DMS53 treated with DMSO at 0.1 percent for 48 hours (cell line): ENCODE data around the gene GPHA2.
A peak's percentile ranks its signal among the peaks of the same experiment; 100 is the strongest.

Experiments used
- DNase-seq: peaks from one replicate; lab custom pipeline; 2025; ENCODE audit not compliant: unreplicated experiment; lab: John Stamatoyannopoulos, UW

Gene GPHA2

DNA sequence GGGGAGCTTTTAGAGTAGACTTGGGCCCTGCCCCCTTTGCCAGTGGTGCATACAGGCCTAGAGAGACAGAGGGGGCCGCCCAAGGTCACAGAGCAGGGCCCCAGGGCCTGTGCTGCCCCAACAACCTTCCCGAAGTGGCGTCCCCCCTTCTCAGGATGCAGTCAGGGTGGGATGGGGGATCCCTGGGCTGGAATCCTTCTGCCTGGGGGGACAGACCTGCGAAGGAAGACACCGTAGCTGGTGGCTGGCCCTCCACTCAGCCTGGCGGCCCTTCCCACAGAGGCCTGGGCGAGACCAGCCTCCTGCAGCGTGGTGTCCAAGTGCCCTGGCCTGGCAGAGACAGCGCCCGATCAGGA is 42.9 kb downstream of the GPHA2 start:
- DNase-seq = no peak

DNA sequence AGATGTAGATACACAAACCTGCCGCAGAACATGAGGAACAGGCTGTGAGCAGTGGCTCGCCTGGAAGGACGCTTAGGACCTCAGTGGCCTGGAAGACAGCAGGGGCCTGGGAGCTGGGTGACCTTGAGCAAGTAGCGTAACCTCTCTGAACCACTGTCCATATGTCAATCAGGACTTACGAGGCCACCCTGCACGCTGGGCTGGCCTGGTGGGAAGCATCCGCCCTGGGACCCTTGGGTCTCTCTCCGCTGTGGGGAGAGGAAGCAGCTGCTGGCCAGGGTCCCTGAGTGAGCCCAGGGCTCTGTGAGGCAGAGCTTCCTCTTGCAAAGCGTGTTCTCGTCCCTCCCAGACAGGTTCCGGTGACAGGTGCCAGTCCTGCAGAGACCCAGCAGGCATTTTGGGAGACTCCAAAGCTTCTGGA is 43.3 kb downstream of the GPHA2 start:
- no peak for DNase-seq

DNA sequence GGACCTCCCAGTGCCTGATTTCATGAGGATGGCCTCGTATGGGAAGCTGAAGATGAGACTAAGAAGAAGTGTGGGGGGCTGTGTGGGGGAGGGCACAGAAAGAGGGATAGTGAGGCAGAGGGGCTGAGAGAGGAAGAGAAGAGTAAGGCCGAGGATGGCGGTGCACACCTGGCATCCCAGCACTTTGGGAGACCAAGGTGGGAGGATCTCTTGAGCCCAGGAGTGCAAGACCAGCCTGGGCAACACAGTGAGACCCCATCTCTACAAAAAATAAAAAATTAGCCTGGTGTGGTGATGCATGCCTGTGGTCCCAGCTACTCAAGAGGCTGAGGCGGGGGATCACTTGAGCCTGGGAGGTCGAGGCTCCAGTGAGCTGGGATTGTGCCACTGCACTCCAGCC is 43.8 kb downstream of the GPHA2 start:
- DNase-seq = no peak

DNA sequence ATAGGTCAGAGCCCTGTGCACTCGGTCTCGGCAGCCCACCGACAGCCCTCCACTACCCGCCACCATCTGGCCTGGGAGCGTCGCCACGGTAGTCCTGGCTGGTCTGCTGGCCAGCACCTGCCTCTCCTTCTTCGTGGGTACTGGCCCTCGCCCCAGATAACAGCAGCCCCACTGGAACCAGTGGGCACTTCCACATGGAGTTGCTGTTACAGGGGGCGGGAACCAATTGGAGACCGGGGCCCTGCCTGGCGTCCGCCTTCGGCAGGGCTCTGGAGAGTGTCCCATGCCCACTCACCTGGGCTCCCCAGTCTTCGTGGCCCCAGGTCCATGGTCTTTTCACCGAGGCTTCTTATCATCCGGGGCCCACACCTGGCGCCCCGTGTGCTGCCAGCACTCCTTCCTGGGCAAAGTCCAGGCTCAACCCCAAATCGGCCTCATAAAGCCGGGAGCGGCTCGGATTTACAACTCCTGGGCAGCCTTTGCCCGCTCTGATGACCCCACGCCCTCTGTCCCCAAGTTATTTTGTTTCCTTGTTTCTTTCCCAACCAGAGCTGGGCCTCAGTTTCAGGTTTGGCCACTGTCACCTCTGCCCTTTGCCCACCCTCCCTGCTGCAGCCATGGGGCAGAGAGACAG is 44.4 kb downstream of the GPHA2 start:
- DNase-seq = no peak

DNA sequence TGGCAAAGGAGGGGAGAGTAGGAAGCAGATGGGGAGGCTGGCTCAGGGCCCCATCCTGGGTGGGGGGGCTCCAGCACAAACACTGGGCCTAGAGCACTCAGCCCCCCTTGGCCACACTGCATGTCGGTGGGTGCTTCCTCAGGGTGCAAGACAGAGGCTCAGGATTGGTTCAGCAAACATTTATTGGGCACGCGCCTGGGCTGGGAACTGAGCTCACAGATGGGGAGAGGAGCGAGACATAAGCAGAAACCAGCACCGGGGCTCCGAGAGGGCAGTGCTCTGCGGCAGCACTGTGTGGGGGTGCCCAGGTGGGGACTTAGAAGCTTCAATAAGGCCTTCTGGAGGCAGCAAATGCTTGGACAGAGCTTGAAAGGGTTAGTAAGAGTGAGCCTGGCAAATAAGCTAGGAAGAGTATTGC is 45.2 kb downstream of the GPHA2 start:
- DNase-seq = no peak

DNA sequence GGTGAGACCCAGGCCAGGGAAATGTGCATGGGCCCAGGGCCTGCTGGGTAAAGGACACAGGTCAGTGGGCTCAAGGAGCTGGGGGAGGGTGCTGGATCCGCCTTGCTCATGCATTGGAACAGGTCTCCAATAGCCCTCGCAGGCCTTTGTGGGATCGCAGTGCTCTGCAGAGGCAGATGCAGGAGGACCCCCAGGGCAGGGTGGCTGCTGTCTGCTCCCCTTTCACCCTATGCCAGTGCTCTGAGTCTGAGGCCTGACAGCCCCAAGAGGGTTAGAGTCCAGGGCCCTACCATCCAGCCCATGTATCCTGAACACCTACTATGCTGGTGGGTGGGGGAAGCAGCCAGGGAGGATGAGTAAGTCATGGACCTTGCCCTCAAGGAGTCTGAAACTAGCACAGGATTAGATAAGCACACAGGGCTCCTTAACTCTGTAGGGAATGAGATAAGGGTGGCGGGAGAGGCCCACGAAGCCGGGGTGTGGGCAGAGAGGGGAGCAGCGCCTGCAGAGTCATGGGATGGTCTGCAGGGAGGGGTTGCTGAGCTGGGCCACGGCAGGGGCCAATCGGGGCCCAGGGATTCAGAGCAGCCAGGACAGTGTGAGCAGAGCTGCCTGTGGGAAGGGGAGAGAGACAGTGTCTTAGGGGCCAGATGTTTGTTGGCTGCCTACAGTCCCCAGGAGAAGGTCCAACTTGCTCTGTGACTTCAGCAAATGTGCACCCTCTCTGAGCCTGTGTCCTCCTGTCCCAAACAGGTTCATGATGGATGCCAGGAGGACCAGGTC is 46.8 kb downstream of the GPHA2 start:
- no peak for DNase-seq

DNA sequence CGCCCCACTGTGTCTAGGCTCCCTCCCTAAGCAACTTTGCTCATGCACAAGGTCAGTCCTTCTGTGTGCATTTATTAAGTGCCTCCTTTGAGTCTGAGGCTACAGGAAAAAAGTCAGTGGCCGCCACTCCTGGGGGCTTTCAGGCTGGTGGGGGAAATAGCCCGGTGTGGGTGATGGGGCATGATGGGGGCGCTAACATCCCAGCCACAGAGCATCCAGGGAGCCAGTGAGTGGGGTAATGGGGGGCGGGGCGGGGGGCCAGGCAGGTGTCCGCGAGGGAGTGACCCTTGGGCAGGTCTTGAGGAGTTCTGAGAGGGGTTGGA is 47.3 kb downstream of the GPHA2 start:
- DNase-seq = no peak

DNA sequence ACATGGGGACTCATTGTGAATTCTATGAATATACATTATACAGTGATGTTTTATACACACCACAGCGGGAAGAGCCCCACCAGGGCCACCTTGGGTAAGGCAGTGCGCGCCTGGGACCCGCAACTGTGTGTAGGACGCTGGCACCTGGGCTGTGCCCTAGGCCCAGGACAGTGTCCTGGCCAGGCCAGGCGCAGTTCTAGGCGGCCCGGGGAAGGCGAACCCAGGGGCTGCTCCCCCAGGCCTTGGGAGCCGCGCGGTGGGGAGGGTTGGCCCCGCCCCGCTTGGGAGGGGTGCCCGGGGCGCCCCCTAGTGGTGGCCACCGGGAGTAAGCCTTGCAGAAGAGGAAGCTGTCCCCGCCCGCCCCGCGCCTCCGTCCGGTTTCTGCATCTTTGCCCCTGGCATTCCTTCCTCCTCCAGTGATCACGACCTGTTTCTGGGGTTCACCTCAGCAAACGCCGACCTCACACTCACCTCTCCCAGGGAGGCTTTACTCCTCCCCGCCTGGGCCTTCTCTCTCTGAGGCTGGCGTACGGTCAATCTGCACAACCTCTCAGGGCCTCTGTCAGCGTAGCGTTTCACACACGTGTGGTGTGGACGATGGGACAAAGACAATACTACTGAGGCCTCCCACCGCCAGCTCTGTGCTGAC is 47.8 kb downstream of the GPHA2 start:
- peak; percentile 60 for DNase-seq

DNA sequence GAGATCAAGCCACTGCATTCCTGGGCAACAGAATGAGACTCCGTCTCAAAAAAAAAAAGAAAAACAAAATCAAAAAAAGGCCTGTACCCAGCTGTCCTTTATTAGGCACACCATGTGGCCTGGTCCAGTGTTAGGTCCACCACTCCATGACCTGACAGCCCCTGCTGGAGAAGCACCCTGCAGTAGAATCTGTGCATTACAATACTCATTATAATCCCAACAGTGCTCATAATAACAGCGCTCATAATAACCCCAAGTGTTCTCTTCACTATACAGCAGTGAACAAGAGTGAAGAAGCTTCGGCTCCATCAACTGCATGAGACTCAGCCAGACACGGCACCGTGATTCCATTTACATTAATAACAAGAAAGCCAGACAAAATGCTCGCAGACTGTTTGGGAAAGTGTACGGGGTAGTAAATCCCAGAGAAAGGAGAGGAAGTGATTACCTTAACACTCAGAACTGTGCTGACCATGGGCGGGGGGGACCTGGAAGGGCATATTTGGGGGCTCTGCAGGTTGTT is 48.4 kb downstream of the GPHA2 start:
- no peak for DNase-seq

DNA sequence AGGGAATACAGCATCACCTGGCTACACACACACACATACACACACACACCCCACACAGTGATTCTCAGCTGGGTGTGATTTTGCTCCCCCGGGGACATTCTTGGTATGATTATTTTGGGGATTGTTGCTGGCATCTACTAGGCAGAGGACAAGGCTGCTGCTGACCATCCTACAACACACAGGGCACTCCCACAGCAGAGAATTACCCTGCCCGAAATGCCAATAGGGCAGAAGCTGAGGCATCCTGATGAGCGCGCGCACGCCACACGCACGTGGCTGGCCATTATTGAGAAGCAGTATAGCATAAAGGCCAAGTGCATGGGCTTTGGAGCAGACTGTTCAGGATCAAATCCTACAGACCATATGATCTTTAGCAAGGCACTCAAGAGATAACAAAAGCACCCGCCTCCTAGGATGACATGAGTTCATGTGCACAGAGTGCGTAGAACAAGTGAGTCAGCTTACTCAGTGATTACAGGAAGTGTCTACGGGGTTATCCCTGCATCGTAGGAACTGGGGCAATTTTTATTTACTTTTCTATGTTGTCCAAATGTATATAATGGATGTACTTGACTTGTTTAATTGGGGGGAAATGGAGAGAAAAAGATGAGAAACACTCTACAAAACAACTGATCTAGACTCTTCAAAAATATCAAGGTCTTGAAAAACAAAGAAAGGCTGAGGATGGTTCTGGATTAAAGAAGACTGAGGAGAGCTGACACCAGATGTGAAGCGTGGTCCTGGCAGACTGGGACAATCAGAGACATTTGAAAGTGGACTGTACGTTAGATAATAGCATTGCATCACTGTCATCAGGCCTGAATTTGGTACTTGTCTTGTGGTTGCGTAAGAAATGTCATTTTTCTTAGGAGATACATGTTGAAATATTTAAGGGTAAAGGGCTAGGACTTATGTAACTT is 50.1 kb downstream of the GPHA2 start:
- DNase-seq = peak; percentile 79
